Testis (tissue), 2 donors: ENCODE measurements around the gene CACNA1C.

Source experiments
- POLR2A ChIP-seq: fragments of 450-650 bp; IDR thresholded peaks from one replicate; pipeline ENCODE4 v1.6.1; 2017; ENCODE audit warnings: antibody characterized with exemption, mild to moderate bottlenecking, moderate library complexity
- TF ChIP-seq, protein P1 (sequence below), 3 experiments: fragments of 450-650 bp in 2 of 3; fragments of 200-600 bp in 1 of 3; sonication (generic) in 1 of 3; IDR thresholded peaks; one replicate each; pipeline ENCODE4 v1.5.1; 2016 to 2019; ENCODE audit warnings: antibody characterized with exemption in 3 of 3, mild to moderate bottlenecking in 2 of 3, moderate library complexity in 1 of 3

DNA sequence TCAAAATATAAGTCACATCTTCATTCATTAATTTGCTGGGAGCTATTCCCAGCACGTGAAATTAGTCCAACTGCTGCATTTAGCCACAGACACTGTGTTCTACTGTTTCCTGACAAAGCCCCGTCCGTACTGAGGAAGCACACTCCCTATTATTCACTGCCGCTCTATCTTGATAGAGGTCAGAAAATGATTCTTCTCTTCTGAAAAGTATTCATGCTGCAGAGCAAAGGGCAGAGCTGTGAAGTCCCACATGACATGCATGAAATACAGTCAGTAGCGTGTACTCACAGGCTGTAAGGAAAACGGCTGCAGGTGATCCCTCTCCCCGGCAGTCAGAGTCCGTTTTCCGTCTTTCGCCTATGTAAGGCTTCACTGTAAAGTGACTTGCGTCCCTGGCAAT lies 439.4 kb downstream of the CACNA1C start:
- no peak for TF ChIP-seq POLR2A
- TF ChIP-seq, protein P1, sequence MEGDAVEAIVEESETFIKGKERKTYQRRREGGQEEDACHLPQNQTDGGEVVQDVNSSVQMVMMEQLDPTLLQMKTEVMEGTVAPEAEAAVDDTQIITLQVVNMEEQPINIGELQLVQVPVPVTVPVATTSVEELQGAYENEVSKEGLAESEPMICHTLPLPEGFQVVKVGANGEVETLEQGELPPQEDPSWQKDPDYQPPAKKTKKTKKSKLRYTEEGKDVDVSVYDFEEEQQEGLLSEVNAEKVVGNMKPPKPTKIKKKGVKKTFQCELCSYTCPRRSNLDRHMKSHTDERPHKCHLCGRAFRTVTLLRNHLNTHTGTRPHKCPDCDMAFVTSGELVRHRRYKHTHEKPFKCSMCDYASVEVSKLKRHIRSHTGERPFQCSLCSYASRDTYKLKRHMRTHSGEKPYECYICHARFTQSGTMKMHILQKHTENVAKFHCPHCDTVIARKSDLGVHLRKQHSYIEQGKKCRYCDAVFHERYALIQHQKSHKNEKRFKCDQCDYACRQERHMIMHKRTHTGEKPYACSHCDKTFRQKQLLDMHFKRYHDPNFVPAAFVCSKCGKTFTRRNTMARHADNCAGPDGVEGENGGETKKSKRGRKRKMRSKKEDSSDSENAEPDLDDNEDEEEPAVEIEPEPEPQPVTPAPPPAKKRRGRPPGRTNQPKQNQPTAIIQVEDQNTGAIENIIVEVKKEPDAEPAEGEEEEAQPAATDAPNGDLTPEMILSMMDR (IDR thresholded peaks at IDR 0.05) = no peak
